Urinary bladder (tissue), 4 donors: ENCODE data around the gene PRDM4. TPM values are rescaled to one million over a fixed set of nuclear protein-coding genes. Genes with fewer than 3 reads are reported as not detected.
A peak's percentile ranks its signal among the peaks of the same experiment; 100 is the strongest.

Experiments used
- DNase-seq: peaks from one replicate; pipeline ENCODE4 v3.0.0-alpha.2; 2015; ENCODE audit errors: extremely low spot score
- H3K27ac ChIP-seq: one replicate; pipeline ENCODE4 v1.5.1; 2013; ENCODE audit warnings: low read depth, mild to moderate bottlenecking, moderate library complexity
- H3K36me3 ChIP-seq: one replicate; pipeline ENCODE4 v1.6.1; 2013; ENCODE audit warnings: mild to moderate bottlenecking, moderate library complexity; ENCODE audit not compliant: insufficient read depth
- H3K4me1 ChIP-seq: one replicate; pipeline ENCODE4 v1.6.1; 2013; ENCODE audit warnings: mild to moderate bottlenecking, moderate library complexity; ENCODE audit not compliant: insufficient read depth
- H3K4me3 ChIP-seq: one replicate; pipeline ENCODE4 v1.5.1; 2013; ENCODE audit warnings: low read depth, low read length
- WGBS: extraction: QIAGEN DNeasy Blood & Tissue Kit; methylation state at CpG from one replicate; pipeline ENCODE4 v1.1.7; 2013; 5-methylcytosine and 5-hydroxymethylcytosine counted together
- polyA plus RNA-seq: library from polyadenylated mRNA; stranded (reverse); fragments of 200-250 nt; gene quantifications from one replicate; pipeline ENCODE4 v1.2.3, GENCODE V29; 2013
- total RNA-seq: library from RNA; depleted of rRNA; stranded (reverse); fragments of >200 nt; gene quantifications from one replicate; pipeline ENCODE4 v1.2.3, GENCODE V29; 2014
- donor health status: healthy with polysubstance abuse.
- donor health status: healthy.

Gene PRDM4
- total and polyA plus RNA-seq, 2 donors, result 15.7 to 16.2 TPM

DNA sequence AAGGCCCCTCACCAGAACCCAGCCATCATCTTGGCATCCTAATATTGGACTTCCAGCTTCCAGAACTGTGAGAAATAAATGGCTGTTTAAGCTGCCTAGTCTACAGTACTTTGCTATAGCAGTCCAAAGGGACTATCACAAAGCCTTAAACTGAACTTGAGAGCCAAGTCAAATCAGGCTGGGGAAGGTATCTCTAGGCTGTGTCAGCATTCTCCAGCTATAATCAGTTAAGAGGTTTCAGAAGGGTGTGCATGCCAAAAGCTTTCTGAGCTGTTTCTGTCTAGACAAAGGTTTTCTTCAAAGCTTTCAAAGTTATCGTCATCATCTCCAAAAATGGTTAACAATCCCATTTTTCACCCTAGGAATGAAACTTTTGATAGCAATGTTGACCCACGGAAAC, 21.1 kb upstream of the PRDM4 start:
- WGBS, result 71% methylated on average over 2 of the region's 2 CpGs
- DNase-seq, result no peak
- Histone ChIP-seq H3K36me3 (no peaks in the 10 kb centered on the region), H3K4me3 (no peak overlapping the region), H3K4me1 (no peaks in the 10 kb centered on the region), H3K27ac (no peak overlapping the region)

- DNase-seq, result no peak
- Histone ChIP-seq H3K36me3 (no peaks in the 10 kb centered on the region), H3K4me1 (peaks cover under 1% of the 10 kb centered on the region), H3K4me3 (no peak overlapping the region), H3K27ac (no peak overlapping the region)
- WGBS, result 90% methylated on average over 1 of the region's 1 CpG
Observed at GRCh38 chr12:107780298-107780697, 19.4 kb upstream of the PRDM4 start.

- no peak for DNase-seq
- Histone ChIP-seq H3K27ac (no peak overlapping the region), H3K4me3 (no peak overlapping the region), H3K4me1 (peaks cover 2% of the 10 kb centered on the region), H3K36me3 (no peaks in the 10 kb centered on the region)
- WGBS, result 74% methylated on average over 7 of the region's 7 CpGs
Observed at GRCh38 chr12:107779077-107779831, 18.3 kb upstream of the PRDM4 start.

GRCh38 chr12:107778383-107779025, 17.6 kb upstream of the PRDM4 start:
- Histone ChIP-seq H3K27ac (no peak overlapping the region), H3K4me1 (peaks cover 2% of the 10 kb centered on the region), H3K4me3 (no peak overlapping the region), H3K36me3 (no peaks in the 10 kb centered on the region)
- DNase-seq, result no peak
- WGBS, result 57% methylated on average over 11 of the region's 11 CpGs

DNA sequence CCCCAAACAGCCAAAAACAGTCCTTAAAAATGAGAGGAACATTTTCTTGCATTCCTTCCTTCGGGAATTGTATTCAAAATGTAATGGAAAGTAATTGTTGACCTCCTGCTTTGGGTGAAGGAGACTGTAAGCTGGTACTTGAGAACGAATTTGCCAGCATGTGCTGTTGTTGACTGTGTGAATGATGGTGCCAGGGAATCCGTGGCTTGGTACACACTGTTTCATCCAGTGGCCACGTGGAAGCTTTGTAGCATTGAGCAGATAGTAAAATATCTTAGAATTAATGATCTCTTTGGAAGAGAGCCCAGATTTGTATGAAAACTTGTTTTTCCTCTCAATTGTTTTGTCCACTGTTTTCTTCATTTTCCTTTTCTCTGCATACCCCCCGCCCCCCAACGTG, 15.2 kb upstream of the PRDM4 start:
- H3K4me3 ChIP-seq, result no peak overlapping the region
- no peak for DNase-seq
- H3K36me3 ChIP-seq, result no peaks in the 10 kb centered on the region
- no peak overlapping the region for H3K27ac ChIP-seq
- WGBS, result 39% methylated on average over 6 of the region's 6 CpGs
- peaks cover 2% of the 10 kb centered on the region for H3K4me1 ChIP-seq

GRCh38 chr12:107775093-107775721, 14.3 kb upstream of the PRDM4 start:
- Histone ChIP-seq H3K4me3 (no peak overlapping the region), H3K27ac (no peak overlapping the region), H3K36me3 (no peaks in the 10 kb centered on the region), H3K4me1 (peaks cover 2% of the 10 kb centered on the region)
- no peak for DNase-seq
- WGBS, result 2% methylated on average over 66 of the region's 66 CpGs

- DNase-seq, result no peak
- no peak within 1 kb of the TSS for H3K4me3 ChIP-seq
- 39% methylated on average over 13 of the region's 13 CpGs for WGBS
- peaks cover 2% of the 10 kb centered on the region for H3K4me1 ChIP-seq
- H3K36me3 ChIP-seq, result no peaks in the 10 kb centered on the region
- H3K27ac ChIP-seq, result no peak within 1 kb of the TSS
Observed at GRCh38 chr12:107774349-107775029, 13.6 kb upstream of the PRDM4 start, which contains the start of gene ASCL4. ASCL4 (plus strand) TSS chr12:107774704; CDS start chr12:107775219, 515 bp downstream.

DNA sequence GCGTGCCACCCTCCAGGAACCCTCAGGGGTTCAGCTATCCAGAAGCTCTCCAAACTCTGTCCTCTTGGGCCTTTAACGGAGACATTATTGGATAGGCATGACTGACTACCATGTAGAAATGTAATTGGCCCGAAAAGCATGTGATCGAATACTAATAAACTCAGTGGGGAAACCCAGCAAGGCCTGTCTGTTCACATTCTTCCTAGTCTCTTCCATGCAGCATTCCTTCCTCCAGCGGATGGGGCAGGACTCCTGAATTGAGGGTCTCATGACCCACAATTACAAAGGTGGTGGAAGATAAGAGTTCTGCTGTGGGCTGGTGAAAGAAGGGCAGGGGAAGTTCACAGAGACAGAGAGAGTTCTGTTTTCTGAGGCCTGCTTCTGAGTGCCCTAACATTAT, 6.5 kb upstream of the PRDM4 start:
- WGBS, result 77% methylated on average over 5 of the region's 5 CpGs
- no peak for DNase-seq
- Histone ChIP-seq H3K27ac (no peak overlapping the region), H3K4me3 (no peak overlapping the region), H3K4me1 (no peaks in the 10 kb centered on the region), H3K36me3 (no peaks in the 10 kb centered on the region)

- Histone ChIP-seq H3K27ac (no peak overlapping the region), H3K4me1 (no peaks in the 10 kb centered on the region), H3K4me3 (no peak overlapping the region), H3K36me3 (no peaks in the 10 kb centered on the region)
- DNase-seq, result no peak
- 60% methylated on average over 1 of the region's 1 CpG for WGBS
Observed at GRCh38 chr12:107765316-107765715, 4.4 kb upstream of the PRDM4 start.

- Histone ChIP-seq H3K4me1 (no peaks in the 10 kb centered on the region), H3K36me3 (no peaks in the 10 kb centered on the region), H3K4me3 (no peak overlapping the region), H3K27ac (no peak overlapping the region)
- DNase-seq, result no peak
- WGBS, result 65% methylated on average over 4 of the region's 4 CpGs
Observed at GRCh38 chr12:107764626-107765025, 3.7 kb upstream of the PRDM4 start.

DNA sequence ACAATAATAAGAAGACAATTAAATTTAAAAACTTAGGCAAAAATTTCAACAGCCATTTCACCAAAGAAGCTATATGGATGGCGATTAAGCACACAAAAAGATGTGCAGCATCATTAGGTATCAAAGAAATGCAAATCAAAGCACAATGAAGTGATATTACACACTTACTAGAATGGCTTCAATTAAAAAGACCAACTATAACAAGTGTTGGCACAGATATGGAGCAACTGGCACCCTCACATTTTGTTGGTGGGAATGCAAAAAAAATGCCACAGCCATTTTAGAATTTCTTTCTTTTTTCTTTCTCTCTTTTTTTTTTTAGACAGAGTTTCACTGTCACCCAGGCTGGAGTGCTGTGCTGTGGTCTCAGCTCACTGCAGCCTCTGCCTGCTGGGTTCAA, 1.9 kb upstream of the PRDM4 start:
- 85% methylated on average over 1 of the region's 1 CpG for WGBS
- H3K36me3 ChIP-seq, result no peaks in the 10 kb centered on the region
- no peak overlapping the region for H3K27ac ChIP-seq
- DNase-seq, result no peak
- no peak overlapping the region for H3K4me3 ChIP-seq
- peaks cover 1% of the 10 kb centered on the region for H3K4me1 ChIP-seq

- Histone ChIP-seq H3K36me3 (peaks cover 2% of the 10 kb centered on the region), H3K4me1 (peaks cover 1% of the 10 kb centered on the region), H3K4me3 (peak overlapping the region; percentile 100), H3K27ac (no peak overlapping the region)
- no peak for DNase-seq
- 2% methylated on average over 12 of the region's 12 CpGs for WGBS
Observed at GRCh38 chr12:107761502-107761904, 566 bp upstream of the PRDM4 start.

GRCh38 chr12:107760207-107760808, 629 bp downstream of the PRDM4 start:
- Histone ChIP-seq H3K4me1 (peaks cover 1% of the 10 kb centered on the region), H3K36me3 (peaks cover 3% of the 10 kb centered on the region), H3K27ac (no peak overlapping the region), H3K4me3 (peak overlapping the region; percentile 100)
- WGBS, result 1% methylated on average over 30 of the region's 30 CpGs
- no peak for DNase-seq
